Measurements from ENCODE around the gene TTC21B. TPM values are rescaled to one million over a fixed set of nuclear protein-coding genes. Genes with fewer than 3 reads are reported as not detected.

TTC21B gene
- 10.3 and 17.8 TPM in 2 replicates for total RNA-seq

DNA sequence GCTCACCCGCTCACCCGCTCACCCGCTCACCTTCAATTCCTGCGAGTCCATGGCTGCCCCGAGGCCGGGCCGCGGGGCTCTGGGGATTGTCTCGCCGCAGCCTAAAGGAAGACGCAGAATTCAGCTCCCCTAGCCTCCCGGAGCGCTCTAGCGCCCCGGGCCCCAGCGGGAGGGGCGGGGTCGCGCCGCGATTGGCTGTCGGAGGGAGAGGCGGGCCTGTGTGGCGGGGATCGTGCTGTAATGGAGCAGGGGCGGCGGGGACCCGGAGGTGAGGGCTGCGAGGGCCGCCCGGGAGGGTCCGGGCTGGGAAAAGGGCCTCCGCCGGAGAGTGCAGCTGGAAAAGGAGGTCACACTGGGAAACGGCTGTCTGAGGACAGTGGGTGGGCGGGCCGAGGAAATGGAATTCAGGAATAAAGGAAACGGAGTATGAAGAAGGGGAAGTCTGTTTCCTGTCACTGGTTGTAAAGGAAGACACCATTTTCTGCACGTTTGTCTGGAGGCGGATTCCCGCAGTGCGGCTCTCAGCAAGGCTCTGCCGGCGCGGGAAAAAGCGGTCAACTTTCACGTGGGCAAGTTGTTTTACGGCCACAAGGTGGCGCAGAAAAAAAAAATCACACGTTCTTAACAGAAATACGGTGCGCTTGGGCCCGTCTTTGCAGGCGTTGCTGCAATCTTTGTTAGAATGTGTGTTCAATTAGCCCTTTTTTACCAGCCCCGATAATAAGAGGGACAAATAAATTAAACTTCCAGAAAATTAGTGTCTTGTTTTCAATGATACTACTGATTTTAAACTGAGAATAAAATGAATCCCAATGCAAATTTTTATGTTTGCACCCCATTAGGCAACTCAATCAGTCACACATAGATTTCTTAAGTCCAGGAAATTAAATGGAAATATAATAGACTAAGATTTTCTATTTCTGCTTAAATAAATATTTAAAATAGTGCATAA lies at the start of gene TTC21B:
Gene TTC21B (minus strand): TSS at position 122 of the 952 bp plus-strand sequence. CDS start 71 bp downstream, at position 51.

Other genes with a start within 250 kb of the TTC21B start
- gene GALNT3, start 159.5 kb downstream of the TTC21B start, total RNA-seq: 4.6 and 11.7 TPM in 2 replicates
- gene SCN1A, start 174.2 kb upstream of the TTC21B start, total RNA-seq: not detected in 2 replicates